Stimulated activated CD4-positive, alpha-beta T cell treated with anti-CD3 and anti-CD28 coated beads, Interleukin-12 subunit alpha, Interleukin-12 subunit beta, amount 100 ng/mL, for 24 hours (primary cell): ENCODE results near the gene TDRD12.

Experiments used
- DNase-seq, 2 experiments: peaks; one replicate each; pipeline ENCODE4 v3.0.0-alpha.2; 2020; ENCODE audit warnings: low read depth in 2 of 2

The TDRD12 gene

DNA sequence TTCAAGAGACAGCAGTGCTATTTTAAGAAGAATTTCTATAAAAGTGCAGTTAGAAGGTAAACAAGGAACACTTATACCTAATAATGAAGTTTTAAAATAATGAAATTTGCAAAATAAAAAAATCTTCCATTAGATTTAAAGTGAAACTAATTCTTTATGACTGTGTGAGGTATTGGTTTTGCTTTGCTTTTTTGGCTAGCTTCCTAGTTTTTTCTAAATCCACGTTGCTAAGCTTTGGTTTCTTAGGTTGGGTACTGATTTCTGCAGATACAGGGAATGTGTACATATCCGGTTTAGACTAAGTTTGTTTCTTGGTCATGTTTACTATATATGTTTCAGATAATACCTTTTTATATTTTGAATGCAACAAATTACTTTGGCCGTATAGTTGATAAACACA lies 90.2 kb downstream of the TDRD12 start:
- DNase-seq = no peak

GRCh38 chr19:32810452-32810851 lies 90.9 kb downstream of the TDRD12 start:
- DNase-seq = no peak

DNA sequence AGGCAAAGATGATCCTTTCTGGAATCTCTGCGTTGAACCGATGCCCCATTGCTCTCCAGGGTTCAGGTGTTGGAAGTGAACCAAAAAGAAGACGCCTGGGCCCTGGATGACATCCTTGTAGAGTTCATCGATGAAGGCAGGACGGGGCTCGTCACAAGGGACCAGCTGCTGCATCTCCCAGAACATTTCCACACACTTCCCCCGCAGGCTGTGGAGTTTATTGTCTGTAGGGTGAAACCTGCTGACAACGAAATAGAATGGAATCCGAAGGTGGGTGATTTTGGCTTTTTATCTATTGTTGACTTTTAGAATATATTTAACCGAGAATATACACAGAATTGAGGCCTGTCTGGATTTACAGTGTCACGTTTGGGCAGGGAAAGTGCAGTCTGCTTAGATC lies 91.6 kb downstream of the TDRD12 start:
- no peak for DNase-seq

DNA sequence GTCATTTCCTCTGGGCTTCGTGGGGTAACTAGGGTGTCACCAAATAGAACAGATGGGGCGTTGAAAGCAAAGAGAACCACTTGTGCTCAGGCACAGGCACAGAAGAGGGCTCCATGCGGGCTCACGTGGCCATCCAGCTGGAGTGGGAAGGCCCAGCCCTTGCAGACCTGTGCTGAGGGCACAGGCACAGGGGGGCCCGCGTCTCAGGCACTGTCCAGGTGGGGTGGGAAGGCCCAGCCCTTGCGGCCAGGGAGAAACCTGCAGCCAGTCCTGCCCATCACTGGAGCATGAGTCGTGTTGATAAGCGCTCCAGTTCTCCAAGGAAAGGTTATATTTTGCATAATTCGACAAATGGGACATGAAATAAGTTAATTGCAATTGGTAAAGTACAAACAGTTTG lies 92.5 kb downstream of the TDRD12 start:
- DNase-seq = no peak

GRCh38 chr19:32812571-32812970 lies 93.0 kb downstream of the TDRD12 start:
- no peak for DNase-seq

GRCh38 chr19:32813862-32814425 lies 94.4 kb downstream of the TDRD12 start:
- no peak for DNase-seq

DNA sequence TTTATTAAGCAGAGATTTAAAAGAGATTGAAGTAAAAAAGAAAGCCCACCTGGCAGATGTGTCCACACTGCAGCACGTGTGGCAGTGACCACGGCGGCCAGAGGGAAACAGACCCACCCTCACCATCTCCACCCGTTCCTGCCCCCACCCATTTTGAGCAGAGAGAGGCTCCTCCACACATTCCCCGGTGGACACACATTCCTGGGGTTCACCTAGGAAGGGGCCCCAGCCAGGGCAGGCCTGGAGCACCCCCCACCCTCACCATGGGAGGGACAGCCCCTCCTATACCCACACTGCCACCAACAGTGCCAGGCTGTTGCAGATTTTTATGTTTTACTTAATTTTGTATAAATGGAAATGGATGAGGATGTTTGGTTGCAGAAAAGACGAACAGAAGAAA lies 95.1 kb downstream of the TDRD12 start:
- no peak for DNase-seq

DNA sequence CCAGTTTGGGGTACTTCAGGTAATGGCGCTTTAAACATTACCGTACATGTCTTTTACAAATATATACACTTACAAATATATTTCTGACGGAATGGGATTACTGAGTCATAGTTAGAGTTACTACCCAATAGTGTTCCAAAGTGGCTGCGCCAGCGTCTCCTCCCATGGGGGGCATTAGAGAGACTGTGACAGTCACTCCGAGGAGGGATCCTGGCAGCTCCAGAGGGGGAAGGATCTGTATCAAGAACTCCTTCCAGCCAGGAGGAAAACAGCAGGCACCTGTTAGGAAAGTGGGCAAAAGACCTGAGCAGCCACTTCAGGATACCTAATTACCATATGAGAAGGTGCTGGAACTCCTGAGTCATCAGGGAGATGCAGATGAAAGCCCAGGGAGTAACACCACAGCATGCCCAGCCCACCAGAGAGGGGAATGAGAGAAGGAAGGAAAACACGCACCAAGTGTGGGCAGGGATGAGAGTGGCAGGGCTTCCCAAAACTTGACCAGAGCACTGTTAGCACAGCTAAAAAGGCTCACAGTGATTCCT lies 97.1 kb downstream of the TDRD12 start:
- no peak for DNase-seq

- DNase-seq = no peak
Measured at GRCh38 chr19:32817569-32818476, 98.3 kb downstream of the TDRD12 start.

- no peak for DNase-seq
Measured at GRCh38 chr19:32818536-32818935, 99.0 kb downstream of the TDRD12 start.

- no peak for DNase-seq
Measured at GRCh38 chr19:32819419-32820400, 100.1 kb downstream of the TDRD12 start.

GRCh38 chr19:32822916-32823746 lies 103.6 kb downstream of the TDRD12 start:
- DNase-seq = no peak

GRCh38 chr19:32823747-32824102 lies 104.2 kb downstream of the TDRD12 start:
- DNase-seq = no peak

- DNase-seq = no peak
Measured at GRCh38 chr19:32824191-32824751, 104.7 kb downstream of the TDRD12 start.

- DNase-seq = no peak
Measured at GRCh38 chr19:32824916-32825608, 105.5 kb downstream of the TDRD12 start.

GRCh38 chr19:32828139-32828538 lies 108.6 kb downstream of the TDRD12 start:
- no peak for DNase-seq

DNA sequence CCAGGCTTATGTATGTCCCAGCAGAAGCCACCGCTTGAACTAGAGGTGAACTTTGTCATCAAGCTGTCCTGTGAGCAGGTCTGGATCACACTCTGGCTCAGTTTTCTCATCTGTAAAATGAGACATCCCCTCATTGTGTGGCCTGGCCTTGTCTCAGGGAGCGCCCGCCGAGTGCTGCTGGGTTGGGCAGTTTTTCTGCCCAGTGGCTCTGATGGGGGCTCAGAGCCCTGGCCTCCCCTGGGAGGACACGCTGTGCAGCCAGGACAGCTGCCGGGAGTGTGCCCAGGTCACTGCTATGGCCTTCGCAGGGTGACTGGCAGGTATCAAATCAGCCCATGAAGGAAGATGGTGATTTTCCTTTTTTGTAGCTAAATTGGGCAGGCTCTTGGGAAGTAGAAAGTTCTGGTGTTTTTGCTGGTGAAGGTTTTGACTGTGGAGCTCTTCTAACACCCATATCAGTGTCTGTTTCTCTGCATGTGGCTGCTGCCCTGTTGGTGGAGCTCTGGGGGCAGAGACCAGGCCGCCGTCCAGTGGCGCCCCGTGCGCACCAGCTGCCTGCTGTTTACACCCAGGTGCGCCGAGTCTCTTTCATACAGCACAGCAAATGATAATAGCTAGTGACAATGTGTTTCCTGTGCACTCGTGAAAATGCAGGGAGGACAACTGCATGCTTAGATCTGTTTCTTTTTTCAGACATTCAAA lies 109.2 kb downstream of the TDRD12 start:
- DNase-seq = no peak

GRCh38 chr19:32829345-32829896 lies 109.9 kb downstream of the TDRD12 start:
- DNase-seq = no peak
